Activated CD8-positive, alpha-beta memory T cell treated with anti-CD3 and anti-CD28 coated beads for 24 hours (primary cell): ENCODE results near the gene NEK9.
"Not testable (repeated sequence)": the region's sequence is repeated elsewhere in the genome, so short reads cannot be mapped to it uniquely, and the experiment has no call there.

ENCODE experiments used
- DNase-seq: peaks from one replicate; pipeline ENCODE4 v3.0.0-alpha.2; 2020

The NEK9 gene

DNA sequence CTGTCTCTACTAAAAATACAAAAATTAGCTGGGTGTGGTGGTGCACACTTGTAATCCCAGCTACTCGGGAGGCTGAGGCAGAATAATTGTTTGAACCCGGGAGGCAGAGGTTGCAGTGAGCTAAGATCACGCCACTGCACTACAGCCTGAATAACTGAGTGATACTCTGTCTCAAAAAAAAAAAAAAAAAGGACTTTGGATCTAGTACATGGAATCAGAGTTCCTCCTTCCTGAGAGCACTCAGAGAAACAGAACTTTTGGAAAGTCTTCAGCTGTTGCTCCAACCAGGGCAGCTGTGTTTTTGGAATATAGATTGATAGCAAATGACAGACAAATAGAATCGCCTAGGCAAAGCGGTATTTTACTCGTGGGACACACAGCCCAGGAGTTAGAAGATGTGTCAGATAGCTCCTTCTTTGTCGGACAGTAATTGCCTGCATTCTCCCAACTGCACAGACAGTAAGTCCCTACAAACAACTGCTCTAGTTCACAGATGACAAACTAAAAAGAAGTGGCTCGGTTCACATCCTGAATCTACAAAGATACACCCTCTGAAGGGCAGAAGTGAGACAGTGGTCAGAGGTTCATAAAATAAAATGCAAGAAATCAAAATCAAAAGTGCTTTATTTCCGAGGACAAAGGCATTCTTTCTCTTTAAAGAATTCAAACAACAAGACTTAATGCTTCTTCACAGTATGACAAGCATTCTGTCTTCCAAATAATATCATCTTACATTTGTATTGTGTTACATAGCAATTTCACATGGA, 17.1 kb upstream of the NEK9 start:
- DNase-seq, result no peak

DNA sequence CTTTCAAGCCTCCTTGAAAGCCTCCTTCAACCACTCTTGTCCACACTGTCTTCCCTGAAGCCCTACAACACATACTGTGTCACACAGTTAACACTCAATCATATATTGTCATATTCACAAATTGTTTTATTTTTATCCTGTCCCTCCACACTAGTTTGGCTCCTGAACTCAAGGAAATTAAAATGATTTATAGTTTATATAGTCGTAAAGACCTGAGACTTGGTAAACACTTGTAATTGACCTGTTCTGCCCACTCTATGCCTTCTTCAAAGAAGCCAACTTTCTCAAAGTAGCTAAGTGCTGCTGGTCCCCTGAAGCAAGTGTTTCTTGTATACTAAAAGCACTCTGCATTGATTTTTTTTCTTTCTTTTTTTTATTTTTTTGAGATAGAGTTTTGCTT, 15.6 kb upstream of the NEK9 start:
- no peak for DNase-seq

DNA sequence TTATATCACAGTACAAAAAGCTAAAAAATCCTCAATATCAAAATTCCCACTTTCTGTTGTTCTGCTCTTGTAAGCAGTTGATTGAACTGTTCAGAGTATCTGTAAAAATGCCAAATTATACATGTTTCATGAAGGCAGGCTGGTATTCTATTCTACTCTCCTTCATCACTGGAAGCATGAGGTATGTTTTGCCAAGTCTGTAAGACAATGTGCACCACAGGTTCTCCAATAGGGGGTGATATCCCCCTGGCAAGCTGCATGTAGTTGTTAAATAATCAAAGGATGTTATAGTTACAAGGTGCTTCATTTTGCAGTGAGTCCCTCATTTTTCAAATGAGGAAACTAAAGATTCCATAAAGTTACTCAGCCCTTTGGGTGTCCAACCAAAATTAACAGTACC, 15.1 kb upstream of the NEK9 start:
- DNase-seq, result no peak

DNA sequence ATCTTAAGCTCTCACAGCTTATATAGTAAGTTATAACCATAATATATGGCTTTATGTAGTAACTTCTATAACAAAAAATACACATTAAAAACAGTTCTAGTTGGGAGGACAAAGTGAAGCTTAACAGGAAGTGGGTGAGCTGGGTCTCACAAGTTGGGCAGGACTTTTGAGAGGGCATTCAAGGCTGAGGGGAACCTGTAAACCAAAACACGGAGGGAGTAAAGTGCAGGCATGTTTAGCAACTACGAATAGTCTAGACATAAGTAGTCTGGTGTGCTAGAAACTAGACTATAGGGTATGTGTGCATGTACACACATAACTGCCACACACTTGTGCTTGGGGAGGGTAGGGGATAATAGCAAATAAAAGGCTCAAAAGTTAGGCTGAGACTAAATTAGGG, 14.2 kb upstream of the NEK9 start:
- DNase-seq, result no peak

DNA sequence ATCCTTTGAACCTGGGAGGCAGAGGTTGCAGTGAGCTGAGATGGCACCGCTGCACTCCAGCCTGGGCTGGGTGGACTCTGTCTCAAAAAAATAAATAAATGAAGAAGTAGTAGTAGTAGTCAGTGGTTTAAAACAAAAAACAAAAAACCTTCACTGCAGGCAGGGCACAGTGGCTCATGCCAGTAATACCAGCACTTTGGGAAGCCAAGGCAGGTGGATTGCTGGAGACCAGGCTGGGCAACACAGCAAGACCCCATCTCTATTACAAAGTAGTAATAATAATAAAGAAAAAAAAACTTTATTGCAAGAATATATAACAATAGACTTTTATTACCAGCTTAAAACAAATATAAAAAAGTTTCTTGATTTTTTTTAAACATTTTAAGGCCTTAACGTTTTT, 13.8 kb upstream of the NEK9 start:
- DNase-seq, result no peak

DNA sequence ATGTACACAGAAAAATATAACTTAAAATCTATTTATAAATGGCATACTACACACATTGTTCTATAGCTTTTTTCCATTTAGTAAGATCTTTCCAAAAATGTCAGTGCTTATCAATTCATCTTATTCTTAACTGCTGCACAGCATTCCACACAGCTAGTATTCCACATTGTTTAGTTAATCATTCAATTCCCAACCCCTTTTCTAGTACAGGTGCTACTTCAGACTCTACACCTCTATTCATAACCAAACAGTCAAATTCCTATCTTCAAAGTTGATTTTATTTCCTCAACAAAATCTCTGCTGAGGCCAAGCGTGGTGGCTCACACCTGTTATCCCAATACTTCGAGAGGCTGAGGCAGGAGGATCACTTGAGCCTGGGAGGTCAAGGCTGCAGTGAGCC, 12.3 kb upstream of the NEK9 start:
- no peak for DNase-seq

DNA sequence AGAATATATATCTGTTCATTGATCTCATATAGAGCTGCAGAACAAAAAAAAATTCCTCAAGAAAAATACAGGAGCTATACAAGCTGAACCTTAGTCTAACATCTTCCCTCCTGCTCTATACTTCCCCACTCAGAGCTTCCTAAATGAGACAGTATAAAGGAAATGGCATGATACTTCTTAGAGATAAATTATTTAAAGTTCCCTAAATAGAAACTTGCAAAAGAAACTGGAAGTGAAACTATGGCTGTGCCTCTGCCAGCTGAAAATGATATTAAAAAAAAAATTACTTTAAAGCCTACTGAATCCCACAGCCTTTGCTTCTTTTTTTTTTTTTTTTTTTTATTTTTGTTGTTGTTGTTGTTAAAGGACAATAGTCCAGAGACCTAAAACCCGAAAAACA, 11.6 kb upstream of the NEK9 start:
- DNase-seq, result no peak

DNA sequence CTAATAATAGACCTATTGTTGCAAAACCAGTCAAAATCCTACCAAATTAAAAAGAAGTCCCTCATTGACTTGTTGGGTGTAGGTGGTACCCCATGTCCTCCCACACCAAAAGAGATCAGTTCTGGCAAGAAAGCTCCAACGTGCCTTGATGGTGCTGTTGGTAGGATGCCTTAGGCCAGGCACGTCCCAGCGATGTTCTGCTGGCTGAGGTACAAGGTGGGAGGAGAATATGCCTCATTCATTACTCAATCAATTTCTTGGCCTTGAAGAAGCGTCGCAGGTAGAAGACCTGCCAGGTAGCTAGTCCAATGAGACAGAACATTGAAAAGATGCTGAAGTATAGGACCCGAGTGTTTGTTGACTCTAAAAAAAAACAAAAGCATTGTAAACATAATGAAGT, 7.8 kb upstream of the NEK9 start:
- DNase-seq, result no peak

DNA sequence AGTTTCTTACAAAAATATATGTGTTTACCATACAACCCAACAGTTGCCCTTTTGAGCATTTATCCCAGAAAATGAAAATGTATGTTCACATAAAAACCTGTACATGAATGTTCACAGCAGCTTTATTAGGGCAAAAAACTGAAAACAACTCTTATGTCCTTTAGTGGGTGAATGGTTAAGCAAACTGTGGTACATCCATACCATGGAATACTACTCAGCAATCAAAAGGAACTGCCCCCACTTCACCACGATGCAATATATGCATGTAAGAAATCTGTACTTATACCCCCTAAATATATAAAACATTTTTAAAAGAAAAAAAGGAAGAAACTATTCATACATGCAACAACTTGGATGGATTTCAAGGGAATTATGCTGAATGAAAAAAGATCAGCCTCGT, 6.7 kb upstream of the NEK9 start:
- DNase-seq, result no peak

DNA sequence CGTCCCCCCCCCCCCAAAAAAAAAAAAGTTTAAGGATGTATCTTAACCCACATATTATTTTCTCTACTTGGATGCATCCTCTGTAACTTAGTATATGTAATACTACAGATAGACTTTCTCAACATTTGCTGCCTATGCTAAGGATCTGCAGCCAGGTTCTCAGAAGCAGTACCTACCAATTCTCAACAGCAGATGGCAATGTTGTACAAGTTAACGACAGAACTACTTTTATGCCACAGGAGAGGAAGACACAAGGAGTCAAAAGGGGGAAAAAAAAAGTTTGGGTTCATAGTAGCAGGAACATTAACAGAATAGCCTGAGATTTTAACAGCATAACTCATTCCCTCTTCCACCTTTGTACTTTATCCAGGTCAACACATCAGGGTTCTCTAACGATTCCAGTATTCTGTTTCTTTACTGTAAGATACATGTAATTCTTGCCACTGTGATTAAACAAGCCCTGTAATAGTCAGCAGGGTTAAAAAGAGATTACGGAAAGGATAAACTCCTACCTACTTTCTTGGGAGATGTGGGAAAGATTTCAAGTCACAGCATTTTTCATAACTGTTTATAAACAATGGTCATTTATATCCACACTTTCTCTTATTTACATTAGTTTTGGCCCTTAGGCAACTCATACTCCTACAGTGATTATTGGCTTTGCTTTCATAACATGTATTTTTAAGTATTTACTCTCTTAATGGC, 5.7 kb upstream of the NEK9 start:
- no peak for DNase-seq

DNA sequence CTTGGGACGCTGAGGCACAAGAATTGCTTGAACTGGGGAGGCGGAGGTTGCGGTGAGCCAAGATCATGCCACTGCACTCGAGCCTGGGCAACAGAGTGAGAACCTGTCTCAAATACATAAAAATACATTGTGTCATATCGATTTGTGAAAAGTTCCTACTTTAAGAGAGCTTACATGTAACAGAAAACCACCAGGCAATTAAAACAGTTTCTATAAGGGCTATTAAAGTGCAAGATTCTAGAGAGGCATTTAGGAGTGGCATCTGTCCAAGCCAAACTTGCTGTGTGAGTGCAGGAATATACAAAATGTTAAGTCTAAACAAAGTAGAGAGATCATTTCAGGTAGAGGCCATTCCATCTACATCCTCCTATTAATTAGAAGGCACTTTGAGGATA, 1.7 kb upstream of the NEK9 start:
- no peak for DNase-seq

DNA sequence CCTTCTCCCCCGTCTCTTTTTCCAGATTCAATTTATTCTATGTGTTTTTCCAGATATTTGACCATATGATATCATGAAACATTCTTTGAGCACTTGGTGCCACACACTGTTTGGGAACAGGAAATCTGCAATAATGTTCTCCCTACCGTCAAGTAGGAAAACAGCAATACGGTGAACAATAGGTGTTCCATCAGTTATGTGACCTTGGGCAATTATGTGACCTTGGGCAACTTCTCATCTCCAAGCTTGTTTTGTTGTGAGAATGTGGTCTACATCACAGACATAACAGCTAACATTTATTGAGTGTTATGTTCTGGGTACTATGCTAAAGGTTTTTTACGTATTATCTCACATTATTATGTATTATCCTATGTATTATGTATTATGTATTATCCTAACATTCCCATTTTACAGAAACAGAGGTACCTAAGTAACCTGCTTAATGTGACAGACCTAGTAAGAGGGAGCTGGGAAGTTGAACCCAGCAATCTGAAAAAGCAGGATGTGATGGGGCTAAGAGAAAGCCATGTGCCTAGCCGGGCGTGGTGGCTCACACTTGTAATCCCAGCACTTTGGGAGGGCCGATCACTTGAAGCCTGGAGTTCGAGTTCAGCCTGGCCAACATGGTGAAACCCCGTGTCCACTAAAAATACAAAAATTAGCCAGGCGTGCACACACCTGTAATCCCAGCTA, 1.2 kb upstream of the NEK9 start:
- DNase-seq, result no peak

DNA sequence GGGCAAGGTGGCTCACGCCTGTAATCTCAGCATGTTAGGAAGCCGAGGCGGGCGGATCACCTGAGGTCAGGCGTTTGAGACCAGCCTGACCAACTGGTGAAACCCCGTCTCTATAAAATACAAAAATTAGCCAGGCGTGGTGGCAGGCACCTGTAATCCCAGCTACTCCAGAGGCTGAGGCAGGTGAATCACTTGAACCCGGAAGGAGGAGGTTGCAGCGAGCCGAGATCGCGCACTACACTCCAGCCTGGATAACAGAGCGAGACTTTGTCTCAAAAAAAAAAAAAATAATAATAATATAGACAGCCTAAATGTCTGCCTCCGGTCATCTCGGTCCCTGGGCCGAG, 599 bp upstream of the NEK9 start:
- DNase-seq, result not testable (repeated sequence)

DNA sequence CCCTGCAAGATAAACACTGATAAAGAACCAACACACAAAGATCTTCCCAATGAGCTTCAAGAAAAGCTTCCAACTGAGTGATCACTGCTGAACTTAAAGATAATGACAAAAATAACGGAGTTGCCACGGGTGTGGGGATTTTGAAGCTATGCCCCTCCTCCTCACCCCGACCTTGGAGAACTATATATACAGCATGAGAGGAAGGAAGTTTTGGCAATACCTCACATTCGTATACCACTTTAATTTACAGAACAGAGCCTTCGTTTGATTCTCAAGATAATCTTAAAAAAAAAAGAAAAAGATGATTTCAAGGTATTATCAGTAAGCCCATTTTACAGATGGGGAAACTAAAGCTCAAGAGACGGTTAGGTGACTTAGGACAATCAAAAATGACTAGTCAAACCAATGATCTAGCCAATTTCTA, 715 bp downstream of the NEK9 start:
- DNase-seq, result no peak

DNA sequence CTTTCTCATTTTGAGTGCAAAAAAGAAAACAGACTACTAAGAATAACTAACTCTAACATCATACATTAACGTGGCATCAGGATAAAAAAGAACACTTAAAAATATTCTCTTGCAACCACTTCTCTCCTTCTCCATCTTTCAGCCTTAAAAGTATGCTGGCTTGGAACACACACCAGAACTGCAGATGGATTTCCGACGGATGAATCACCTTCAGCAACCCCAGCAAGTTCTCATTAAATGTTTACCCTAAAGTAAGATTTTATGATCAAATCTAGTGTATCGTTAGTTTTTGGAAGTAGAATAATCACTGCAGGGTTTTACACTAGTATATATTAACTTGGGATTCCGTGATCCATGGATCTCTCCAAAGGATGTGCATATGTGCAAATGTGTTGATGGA, 1.2 kb downstream of the NEK9 start:
- DNase-seq, result no peak

DNA sequence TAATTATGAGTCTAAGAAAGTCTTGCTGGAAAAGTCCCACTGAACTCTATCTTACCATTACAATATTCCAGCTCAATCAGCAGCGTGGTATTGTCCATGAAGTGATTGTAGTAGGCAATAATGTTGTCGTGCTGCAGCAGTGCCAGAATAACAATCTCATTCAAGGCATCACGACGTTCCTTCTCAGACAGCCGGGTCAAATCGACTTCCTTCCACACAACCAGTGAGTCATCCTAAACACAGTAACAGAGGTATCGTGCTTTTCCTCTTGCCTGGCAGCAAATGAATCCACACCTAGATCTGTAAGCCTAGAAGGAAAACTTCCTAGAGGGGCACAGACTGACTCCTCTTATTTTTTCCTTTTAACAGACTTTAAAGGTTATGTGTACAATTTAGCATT, 2.9 kb downstream of the NEK9 start:
- no peak for DNase-seq

DNA sequence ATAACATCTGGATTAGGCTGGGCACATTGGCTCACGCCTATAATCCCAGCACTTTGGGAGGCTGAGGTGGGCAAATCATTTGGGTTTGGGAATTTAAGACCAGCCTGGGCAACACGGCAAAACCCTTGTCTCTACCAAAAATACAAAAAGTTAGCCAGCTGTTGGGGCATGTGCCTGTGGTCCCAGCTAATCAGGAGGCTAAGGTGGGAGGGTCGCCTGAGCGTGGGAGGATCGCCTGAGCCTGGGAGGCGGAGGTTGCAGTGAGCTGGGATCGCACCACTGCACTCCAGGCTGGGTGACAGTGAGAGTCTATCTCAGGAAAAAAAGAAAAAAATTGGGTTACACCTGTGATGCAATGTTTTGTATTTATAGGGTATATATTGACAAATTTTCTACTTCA, 5.3 kb downstream of the NEK9 start:
- no peak for DNase-seq

DNA sequence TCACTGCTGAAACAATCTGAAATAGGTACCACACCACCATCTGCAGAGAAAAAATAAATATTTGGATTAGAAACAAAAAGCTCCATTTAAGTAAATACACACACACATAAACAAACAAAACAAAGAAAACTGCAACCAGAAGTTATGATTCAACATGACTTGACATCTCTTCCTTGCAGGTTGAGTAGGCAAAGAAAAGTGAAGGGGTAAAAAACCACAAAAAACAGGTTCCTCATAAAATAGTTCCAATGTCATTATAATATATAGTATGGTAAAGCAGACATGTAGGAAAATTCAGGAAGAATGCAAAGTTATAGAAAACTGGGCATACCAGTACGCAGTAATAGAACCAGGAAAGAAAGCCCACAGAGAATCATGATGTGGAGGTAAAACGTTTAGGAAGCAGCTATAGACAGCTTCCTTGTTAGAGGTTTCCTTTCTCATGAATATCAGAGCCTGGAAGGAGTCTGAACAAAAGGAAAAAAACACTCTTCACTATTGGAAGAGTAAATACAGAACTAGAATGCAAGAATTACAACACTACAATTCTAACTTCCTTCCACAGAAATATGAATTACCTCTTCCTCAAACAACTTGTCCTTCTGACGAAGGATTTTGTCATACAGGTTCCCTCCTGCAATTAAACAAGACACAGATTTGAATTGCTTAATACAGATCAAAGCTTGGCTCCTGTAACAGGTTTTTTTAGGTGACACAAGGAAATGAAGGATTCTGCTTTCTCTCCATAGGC, 6.1 kb downstream of the NEK9 start:
- DNase-seq, result no peak

DNA sequence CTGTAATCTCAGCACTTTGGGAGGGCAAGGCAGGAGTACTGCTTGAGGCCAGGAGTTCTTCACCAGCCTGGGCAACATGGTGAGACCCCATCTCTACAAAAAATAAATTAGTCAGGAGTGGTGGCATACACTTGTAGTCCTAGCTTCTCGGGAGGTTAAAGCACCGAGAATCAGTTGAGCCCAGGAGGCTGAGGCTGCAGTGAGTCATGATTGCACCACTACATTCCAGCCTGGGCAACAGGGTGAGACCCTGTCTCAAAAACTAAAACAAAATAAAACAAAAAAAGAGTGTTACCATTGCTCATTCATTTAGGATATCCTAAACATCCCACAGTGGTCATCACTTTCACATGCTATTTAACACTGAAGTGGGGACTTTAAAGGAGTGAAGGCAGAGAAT, 7.8 kb downstream of the NEK9 start:
- DNase-seq, result no peak

DNA sequence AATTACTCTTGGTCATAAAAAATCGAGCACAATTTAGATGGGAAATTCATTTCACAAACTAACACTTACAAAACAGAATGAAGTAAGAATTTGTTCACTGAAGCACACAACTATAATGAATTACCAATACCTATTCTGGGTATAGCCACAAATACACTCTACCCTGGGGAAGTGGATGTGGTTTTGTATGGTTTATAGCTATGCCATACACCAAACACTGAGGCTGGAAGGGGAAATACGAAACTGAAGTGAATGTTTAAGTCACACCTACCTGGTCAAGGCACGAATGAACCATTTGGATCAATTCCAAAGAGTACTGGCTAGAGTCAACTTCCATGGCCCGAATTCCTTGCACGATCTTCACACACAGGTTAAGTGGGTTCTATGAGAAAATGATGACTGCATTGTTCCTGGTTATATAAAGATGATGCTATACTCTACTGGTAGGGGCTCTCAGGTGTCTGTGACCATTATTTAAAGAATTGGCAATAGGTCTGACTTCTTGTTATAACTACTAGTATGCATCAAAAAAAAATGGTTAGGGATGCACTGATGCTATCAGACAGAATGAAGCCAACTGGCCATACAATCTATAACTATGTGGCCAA, 12.8 kb downstream of the NEK9 start:
- DNase-seq, result no peak

DNA sequence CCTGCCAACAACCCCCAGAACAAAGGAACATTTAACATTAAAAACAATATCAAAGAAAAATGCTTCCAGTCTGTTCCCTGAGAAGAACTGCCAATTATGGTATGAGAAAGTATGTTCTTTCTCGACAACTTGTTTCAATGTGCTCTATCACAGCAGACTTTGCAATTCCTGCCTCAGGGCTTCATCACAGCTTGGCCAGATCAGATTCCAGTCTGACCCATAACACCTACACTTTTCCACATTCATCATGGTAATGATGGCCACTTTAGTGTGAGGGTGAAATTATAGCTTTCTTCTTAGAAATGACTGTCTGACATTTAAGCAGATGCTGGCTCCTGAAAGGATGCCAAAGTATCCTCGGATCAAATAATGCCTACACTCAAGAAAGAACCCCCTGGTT, 17.0 kb downstream of the NEK9 start:
- no peak for DNase-seq

DNA sequence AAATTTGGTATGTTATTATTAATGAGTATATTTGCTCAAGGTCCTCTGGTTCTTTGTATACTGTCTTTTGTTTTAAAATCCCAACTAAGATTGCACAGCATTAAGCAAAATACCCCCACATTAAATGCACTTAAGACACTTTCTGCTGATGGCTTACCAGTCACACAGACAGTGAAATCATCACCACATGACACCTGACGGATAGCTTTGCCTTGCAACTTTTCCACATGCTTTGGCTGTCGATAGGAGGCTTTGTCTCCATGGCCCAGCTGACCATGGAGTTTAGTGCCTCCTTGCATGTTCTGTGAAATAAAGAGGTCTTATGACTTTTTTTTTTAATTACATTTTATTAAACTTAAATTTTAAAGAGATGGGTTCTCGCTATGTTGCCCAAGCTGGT, 19.7 kb downstream of the NEK9 start:
- no peak for DNase-seq

DNA sequence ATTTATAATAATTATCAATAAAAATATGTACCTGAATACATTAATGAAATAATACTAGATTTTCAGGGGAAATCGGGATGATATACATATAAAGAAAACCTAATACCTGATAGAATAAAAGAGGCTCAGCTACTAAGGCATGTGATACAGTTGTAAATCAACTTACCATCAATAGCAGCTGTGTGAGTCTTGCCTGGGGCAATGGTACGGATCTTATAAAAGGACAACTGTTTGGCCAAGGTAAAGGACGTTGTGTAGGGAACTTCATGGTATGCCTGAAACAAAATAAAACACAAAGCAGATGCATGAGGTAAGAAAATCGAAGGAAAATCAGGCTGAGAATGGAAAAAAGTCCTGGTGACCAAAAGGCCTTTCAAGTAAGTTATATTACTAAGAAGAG, 25.4 kb downstream of the NEK9 start:
- DNase-seq, result no peak
